NCI-H1436 treated with DMSO at 0.1 percent for 48 hours (cell line): ENCODE measurements around the gene NKD2.

Source experiments
- DNase-seq: peaks from one replicate; lab custom pipeline; 2025; lab: John Stamatoyannopoulos, UW

Gene NKD2

DNA sequence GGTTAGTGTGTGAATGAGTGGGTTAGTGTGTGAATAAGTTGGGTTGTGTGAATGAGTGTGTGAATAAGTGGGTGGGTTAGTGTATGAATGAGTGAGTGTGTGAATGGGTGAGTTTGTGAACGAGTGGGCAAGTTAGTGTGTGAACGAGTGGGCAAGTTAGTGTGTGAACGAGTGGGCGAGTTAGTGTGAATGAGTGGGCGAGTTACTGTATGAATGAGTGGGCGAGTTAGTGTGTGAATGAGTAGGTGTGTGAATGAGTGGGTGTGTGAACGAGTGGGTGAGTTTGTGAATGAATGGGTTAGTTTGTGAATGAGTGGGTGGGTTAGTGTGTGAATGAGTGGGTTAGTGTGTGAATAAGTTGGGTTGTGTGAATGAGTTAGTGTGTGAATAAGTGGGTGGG is 34.7 kb downstream of the NKD2 start:
- DNase-seq = no peak

DNA sequence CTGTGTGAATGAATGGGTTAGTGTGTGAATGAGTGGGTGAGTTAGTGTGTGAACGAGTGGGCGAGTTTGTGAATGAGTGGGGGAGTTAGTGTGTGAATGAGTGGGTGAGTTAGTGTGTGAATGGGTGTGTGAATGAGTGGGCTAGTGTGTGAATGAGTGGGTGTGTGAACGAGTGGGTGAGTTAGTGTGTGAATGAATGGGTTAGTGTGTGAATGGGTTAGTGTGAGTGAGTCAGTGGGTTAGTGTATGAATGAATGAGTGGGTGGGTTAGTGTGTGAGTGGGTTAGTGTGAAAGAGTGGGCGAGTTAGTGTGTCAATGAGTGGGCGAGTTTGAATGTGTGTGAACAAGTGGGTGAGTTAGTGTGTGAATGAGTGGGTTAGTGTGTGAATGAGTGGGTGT is 35.5 kb downstream of the NKD2 start:
- DNase-seq = no peak

DNA sequence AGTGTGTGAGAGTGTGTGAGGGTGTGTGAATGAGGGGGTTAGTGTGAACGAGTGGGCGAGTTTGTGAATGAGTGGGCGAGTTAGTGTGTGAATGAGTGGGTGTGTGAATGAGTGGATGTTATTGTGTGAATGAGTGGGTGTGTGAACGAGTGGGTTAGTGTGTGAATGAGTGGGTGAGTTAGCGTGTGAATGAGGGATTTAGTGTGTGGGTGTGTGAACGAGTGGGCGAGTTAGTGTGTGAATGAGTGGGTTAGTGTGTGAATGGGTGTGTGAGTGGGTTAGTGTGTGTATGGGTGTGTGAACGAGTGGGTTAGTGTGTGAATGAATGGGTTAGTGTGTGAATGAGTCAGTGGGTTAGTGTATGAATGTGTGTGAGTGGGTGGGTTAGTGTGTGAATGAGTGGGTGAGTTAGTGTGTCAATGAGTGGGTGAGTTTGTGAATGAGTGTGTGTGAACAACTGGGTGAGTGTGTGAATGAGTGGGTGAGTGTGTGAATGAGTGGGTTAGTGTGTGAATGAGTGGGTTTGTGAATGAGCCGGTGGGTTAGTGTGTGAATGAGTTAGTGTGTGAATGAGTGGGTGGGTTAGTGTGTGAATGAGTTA is 37.5 kb downstream of the NKD2 start:
- no peak for DNase-seq

DNA sequence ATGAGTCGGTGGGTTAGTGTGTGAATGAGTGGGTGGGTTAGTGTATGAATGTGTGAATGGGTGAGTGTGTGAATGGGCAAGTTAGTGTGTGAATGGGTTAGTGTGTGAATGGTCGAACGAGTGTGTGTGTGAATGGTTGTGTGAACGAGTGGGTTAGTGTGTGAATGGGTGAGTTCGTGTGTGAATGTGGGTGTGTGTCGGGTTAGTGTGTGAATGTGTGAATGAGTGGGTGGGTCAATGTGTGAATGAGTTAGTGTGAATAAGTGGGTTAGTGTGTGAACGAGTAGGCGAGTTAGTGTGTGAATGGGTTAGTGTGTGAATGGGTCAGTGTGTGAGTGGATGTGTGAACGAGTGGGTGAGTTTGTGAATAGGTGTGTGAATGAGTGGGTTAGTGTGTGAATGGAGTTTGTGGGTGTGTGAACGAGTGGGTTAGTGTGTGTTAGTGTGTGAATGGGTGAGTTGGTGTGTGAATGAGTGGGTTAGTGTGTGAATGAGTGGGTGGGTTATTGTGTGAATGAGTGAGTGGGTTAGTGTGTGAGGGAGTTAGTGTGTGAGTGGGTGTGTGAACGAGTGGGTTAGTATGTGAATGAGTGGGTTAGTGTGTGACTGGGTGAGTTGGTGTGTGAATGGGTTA is 38.8 kb downstream of the NKD2 start:
- DNase-seq = no peak

DNA sequence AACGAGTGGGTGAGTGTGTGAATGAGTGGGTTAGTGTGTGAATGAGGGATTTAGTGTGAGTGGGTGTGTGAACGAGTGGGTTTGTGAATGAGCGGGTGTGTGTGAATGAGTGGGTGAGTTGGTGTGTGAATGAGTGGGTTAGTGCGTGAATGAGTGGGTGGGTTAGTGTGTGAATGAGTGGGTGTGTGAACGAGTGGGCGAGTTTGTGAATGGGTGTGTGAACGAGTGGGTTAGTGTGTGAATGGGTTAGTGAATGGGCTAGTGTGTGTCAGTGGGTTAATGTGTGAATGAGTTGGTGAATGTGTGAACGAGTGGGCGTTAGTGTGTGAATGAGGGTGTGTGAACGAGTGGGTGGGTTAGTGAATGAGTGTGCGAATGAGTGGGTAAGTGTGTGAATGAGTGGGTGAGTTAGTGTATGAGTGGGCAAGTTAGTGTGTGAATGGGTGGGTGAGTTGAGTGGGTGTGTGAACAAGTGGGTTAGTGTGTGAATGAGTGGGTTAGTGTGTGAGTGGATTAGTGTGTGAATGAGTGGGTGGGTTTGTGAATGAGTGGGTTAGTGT is 39.6 kb downstream of the NKD2 start:
- no peak for DNase-seq

DNA sequence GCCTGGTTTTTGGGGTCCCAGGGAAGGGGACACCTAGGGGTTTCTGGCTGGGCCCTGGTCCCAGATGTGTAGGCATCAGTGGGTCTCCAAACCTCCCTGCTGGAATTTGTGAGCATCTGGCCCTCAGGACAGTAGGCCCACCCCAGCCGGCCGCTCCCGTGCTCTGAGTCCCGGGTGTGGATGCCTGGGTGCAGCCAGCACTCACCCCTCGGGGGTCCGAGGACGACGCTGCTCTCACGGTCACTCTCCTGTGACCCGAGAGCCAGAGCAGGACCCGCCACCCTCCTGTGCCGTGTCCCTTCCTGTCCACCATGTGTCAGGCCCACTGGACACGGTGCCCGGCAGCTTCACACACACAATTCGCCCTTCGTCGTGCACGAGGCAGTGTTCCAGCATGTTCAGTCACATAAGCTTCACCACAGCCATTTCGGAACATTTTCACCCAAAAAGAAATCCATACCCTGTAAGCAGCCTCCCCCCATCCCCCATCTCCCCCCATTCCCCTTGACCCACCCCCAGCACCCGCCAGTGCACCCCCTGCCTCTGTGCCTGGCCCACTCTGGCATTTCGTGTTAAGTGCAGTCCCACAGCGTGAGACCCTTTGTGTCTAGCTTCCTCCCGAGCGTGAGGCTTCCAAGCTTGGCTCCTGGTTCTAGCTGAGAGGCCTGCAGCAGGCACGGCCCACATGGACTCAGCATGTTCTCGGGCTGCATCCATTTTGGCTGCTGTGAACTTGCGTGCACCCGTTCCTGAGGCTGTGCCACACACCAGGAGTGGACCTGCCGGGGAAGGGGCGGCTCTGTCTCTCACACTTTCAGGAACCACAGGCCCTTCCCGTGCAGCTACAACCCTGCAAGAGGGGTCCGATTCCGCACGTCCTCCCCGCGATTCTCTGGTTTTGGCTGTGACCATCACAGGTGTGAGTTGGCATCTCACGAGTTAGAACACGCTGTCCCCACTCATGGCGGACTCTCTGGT is 40.5 kb downstream of the NKD2 start:
- DNase-seq = no peak

DNA sequence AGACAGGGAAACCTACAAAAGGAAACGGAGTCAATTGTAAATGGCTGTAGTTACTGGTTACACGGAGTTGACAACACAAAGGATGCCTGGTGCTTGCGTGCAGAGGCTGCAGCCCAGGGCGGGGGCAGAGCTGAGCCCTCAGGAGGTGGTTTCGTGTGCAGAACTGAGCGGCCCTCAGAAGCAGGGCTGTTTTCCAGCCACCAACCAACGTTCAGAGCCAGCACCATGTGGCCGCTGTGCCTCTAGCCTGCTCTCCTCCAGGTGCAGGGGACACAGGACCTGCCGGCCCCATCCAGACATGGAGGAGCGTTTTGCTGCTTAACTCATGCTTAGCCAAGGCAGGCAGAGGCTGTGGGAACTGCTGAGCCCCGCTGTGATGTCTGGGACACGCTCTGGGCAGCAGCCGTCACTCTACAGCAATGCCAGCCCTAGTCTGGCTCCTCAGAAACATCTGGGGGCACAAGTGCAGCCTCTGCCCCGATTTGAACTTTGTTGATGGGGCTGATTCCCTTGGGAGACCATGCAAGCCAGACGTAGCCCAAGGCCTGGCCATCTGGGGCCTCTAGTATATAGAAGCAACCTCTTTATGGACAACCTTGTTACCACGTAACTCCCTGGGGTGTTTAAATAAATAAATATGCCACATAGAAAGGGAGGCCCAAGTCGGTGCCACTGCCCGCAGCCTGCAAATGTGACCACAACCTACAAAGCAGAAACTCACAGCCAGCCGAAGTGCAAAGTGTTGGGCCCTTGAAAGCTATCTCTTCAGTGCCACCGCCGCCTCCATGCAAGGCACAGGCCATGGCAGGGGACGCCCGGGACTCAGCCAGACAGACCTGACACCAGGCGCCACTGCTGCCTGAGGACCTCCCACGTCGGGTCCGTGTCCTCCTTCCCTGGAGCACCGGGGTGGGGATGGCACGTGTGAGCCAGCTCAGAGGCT is 42.1 kb downstream of the NKD2 start:
- DNase-seq = no peak

DNA sequence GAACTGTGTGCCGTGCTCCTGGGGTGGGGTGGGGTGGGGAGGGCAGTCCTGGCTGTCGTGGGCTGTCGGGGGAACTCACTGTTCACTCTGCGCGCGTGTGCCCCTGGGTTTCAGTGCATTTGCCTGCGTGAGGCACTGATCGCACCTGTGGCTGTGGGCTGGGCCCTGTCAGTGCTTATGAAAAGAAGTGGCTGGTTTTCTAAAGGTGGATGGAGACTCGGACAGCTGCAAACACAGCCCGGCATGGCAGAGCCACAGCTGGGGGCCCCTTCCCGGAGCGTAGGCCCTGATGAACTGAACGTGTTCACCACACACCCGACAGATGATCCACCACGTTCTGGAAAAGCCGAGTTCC is 42.7 kb downstream of the NKD2 start:
- DNase-seq = no peak

DNA sequence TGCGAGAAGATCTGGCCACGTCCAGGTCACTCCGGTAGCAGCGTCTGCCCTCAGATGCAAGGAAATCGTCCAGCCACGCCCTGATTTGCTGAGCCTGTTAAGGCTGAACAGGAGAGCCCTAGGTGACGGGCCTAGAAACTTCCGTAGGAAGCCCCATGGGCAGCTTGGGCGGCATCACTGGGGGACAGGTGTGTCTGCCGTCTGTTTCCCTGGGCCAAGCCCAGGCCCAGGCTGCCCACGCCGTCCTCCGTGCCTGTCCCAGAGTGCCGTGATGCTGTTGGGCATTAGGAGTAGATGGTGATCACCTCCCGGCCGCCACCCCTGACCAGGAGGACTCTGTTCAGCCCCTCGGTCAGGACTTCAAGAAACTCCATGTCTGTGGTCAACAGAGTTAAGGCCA is 43.5 kb downstream of the NKD2 start:
- no peak for DNase-seq

DNA sequence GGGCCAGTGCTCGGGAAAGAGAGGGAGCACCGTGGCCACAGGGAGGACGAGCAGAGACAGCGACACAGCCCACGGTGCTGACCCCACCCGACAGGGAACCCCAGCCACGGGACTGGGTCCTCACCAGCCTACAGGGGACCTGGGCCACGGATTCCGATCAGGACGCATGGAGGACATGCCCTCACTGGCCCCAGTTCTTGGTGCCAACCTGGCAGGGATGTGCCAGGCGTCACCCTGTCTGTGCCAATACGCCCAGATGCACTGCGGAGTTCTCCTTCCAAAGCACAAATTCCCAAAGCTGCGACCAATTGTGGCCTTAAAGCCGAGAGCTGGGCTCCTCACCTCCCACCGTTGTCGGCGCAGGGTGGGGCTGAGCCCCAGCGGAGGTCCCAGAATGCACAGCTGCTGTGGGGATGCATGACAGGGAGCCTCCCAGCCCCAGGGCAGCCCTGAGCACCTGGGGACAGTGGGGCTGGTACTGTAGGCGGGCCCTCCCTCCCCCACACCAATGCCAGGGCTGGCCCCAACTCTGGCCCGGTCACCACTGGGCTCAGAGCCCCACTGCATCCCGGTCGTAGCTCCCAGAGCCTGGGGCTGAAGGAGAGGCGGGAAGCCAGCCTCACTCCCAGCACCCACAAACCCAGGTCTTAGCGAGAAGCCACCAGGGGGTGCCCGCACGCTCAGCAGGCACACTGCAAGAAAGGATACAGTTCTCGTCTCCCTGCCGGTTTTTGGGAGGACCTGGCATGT is 44.2 kb downstream of the NKD2 start:
- DNase-seq = no peak

DNA sequence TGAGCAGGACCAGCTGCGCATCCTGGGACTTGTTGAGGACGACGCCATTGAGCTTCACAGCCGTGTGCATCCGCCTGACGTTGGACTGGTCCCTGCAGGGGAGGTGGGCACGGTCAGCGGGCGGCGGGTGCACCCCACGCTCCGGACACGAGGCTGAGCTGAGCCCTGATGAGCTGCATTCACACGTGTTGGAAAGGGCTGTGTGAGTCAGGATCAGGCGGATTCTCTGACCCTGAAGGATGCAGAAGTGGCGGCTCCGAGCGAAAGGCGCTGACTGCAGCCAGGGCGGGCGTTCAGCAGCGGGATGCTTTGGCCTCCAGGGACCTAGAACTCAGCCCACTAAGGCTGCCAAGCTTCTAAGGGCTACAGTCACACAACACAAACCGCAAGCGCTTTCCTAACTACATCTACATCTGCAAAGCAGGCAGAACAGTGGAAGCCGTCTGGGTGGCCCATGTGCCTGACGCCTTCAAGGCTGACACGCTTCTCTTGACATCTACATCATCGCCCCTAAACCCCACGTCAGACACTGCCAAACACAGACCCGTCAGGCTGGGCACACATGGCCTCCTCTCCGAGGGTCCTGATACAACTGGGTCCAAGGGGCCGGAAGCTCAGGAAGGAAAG is 44.9 kb downstream of the NKD2 start:
- DNase-seq = no peak

DNA sequence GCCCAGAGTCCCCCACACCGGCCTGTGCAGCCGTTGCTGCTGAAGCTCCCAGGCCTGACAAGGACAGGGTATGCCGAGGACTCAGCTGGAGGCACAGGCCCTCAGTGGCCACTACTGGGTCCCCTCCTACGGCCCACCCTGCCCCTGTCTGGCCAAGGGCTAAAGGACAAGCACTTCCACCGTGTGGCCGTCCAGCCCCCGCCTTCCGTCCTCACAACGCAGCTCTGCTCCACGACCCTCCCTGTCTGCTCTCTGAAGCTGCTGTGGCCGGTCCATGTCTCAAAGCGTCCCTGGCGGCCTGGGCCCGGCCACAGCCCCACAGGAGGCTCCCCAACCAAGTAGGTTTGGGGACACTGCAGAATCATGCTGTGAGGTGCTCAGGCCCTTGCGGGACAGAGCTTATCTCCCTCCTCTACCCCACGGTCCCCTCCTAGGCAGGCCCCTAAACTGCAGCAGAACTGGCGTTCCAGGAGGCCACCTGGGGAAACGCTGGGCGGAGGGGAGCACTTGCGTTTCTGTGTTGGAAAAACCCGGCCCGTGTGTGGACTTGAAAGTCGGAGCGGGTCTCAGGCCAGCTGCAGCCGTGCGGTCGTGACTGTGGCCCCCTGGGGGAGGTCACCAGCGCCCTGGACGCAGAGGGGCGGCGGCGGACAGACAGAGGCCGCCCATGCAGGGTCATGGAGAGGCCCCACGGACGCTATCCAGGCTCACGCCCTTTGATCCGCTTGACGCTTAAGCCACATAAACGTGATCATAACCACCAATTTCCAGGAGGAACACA is 45.6 kb downstream of the NKD2 start:
- DNase-seq = no peak

DNA sequence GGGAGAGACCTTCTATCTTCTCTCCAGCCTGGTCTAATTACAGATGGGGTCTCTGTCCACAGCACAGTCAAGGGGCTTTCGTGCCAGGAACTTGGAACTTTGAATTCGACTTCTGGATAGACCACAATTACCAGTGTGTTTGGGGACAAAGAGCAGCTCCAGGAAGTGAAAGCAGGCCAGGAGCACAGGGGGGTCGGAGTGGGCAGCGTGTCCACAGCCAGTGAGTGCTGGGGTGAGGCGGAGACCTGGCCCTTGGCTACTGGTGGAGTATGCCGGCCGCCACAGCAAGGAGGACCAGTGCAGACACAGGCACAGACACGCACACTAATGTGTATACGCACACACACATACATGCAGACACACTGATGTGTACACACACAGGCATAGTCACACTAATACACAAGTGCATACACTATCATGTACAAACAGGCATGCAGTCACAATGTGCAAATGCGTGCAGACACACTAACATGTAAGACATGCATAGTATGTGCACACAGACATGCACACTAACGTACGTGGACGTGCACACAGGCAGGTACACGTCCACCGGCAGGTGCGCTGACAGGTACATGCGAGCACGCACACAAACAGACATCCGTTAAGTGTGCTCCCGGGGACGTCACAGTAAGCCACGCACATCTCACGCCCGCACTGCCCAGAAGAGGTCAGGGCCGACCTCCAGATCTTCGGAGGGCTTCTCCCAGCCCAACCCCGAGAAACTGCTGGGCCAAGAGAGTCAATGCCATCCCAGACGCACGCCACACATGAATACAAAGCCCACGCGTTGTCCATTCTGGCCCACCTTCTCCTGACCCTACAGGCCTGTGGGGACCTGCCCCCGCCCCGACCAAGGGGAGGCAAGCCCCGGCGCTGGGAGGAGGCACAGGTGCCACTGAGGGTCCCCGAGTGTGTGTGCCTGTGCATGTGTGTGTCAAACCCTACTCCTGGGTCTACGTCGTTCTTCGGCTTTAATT is 46.5 kb downstream of the NKD2 start:
- no peak for DNase-seq

DNA sequence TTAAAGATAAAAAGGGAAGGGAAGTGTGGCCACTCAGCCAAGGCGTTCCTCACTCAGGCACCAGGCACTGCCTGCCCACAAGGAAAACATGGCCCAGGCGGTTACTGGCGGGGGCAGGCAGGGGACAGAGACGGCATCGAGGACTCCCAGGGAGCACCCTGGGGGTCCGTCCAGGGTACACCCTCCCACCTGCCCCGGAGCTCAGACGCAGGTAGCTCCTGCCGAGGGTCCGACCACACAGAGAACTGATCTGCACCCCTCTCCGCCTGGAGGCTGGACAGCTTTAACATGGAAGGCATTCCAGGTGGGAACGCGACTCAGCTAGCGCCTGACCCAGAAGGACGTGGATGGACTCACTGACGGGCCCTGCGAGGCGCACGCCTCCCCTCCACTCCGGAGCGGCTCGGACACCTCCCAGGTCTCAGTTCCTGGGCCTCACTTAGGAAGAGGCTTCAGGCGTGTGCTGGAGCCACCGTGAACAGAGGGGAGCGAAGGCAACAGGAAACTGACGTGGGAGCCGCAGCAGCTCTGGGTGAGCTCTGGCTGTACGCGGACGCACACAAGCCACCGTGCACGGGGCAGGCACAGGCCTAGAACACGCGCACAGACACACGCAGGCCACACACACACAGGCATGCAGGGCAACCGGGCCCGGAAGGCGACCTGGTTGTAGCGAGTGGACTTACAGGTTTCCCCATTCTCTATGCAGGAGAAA is 47.5 kb downstream of the NKD2 start:
- DNase-seq = no peak

DNA sequence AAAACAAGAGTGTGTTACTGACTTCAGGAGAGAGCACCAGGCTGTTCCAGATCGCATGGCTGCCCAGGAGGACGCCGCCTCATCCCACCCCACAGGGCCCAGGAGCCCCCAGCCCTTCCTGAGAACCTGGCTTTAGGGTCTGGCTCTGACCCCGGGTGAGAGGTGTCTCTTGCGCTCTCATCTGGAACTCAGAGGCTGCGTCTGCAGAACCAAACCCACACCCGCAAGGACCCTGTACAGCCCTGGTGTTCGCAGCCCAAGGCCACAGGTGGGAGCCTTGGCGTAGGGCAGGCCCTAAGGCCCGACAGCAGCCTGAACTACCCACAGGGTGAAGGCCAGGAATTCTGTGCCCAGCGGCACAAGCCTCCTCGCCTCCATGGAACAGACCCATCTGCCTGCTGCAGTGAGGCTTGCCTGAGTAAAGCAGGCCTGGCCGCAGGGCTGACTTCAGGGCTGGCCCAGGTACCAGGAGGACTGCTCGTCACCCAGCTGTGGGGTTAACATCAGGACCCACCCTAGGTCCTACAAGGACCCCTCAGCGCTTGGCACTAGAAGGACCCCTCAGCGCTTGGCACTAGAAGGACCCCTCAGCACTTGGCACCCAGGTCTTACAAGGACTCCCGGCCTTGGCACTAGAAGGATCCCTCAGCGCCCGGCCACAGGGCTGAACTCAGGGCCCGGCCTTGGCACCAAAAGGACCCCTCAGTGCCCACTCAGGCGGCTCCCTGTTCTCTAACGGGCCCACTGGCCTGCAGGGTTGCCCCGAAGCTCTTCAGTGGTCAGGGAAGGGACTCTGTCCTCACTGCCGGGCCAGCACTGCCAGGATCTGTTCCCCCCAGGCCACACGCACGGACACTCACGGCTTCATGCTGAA is 48.2 kb downstream of the NKD2 start:
- DNase-seq = no peak

DNA sequence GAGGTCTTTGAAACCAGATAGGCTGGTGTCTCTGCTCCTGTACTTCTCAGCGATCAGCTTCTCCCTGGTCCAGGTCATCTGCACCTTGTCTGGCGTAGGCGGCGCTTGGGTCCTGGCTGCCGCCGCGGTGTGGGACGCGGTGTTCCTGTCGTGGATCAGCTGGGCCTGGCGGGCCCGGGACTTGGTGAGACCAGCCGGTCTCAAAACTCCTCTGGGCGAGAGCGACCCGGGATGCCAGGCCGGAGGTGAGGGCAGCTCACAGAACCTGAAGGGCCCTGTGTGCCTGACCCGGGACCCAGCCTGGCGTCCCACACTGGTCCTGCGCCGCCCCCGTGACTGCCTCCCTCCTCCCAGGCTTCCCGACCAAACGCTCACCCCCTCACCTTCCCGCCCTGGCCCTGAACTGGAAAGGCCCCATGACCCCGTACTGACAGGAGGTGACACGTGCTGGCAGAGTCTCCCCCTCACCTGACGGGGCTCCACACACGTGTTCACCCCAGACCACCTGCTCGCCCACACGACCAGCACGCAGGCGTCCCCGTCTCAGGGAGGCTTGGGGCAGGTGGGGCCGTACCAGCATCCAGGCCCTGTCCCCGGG is 49.0 kb downstream of the NKD2 start:
- DNase-seq = no peak
